Naive B cell (primary cell): ENCODE measurements around the gene PDSS2. TPM values are rescaled to one million over a fixed set of nuclear protein-coding genes. Genes with fewer than 3 reads are reported as not detected.
"Not testable (repeated sequence)": the region's sequence is repeated elsewhere in the genome, so short reads cannot be mapped to it uniquely, and the experiment has no call there.

ENCODE experiments used
- ATAC-seq, 2 donors: fragments of 150-1000 bp; cut with Tn5 transposase; 2 replicates each; pipeline ENCODE4 v1.10.0; 2021; ENCODE audit warnings: low read depth in 2 of 2, mild to moderate bottlenecking in 2 of 2, moderate library complexity in 2 of 2
- DNase-seq: peaks from one replicate; pipeline ENCODE4 v3.0.0; 2022
- H3K27ac Mint-ChIP-seq, 6 donors: one replicate each; pipeline ENCODE4 v1.8.0; 2020 to 2022; ENCODE audit warnings: mild to moderate bottlenecking in 6 of 6, mixed read lengths in 6 of 6, moderate library complexity in 5 of 6, inconsistent platforms in 2 of 6
- H3K27me3 Mint-ChIP-seq, 3 donors: one replicate each; pipeline ENCODE4 v1.8.0; 2021 to 2022; ENCODE audit warnings: mixed read lengths in 3 of 3, mild to moderate bottlenecking in 1 of 3
- H3K36me3 Mint-ChIP-seq, 2 donors: one replicate each; pipeline ENCODE4 v1.8.0; 2020 to 2022; ENCODE audit warnings: mixed read lengths in 2 of 2, inconsistent platforms in 1 of 2, mild to moderate bottlenecking in 1 of 2
- H3K4me1 Mint-ChIP-seq, 3 donors: one replicate each; pipeline ENCODE4 v1.8.0; 2020 to 2022; ENCODE audit warnings: mixed read lengths in 3 of 3, inconsistent platforms in 1 of 3, mild to moderate bottlenecking in 1 of 3, moderate library complexity in 1 of 3
- H3K4me3 Mint-ChIP-seq, 8 donors: one replicate each; pipeline ENCODE4 v1.8.0; 2020 to 2022; ENCODE audit warnings: mild to moderate bottlenecking in 8 of 8, mixed read lengths in 8 of 8, moderate library complexity in 8 of 8, inconsistent platforms in 2 of 8
- H3K9me3 Mint-ChIP-seq, 7 donors: one replicate each; pipeline ENCODE4 v1.8.0; 2020 to 2022; ENCODE audit warnings: mixed read lengths in 7 of 7, mild to moderate bottlenecking in 5 of 7, inconsistent platforms in 2 of 7, moderate library complexity in 1 of 7
- polyA plus RNA-seq, 6 donors: library from polyadenylated mRNA; unstranded; fragments of 300-500 nt; fragmentation: Illumina TruSeq; gene quantifications; one replicate each; pipeline ENCODE4 v1.2.3, GENCODE V29; 2021; ENCODE audit warnings: low read depth in 6 of 6

PDSS2 gene
- polyA plus RNA-seq, 6 donors from 2014 or later = 11.5 to 19.7 (median 16.6) TPM

DNA sequence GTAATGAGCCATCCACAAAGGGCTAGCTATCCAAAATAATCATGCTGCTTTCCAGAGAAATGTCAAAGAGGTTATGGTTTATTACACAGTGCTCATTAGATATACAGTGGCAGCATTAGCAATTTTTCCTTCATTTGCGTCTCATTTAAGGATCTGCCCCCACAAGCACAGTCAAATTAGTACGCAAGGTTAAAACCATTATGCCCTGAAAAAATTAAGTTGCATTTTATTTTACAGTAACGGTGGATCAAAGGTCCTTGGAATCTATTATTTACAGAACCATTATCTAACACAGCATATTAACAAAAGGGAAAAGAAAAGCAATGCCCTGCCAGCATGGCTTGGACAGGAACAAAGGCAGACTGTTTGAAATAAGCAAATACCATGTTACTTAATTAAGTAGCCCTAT is 144.8 kb downstream of the PDSS2 start:
- peaks cover 0 to 2% (median 0%) of the 10 kb centered on the region in 7 donors for H3K9me3 Mint-ChIP-seq
- no peak overlapping the region for H3K4me3 Mint-ChIP-seq
- H3K4me1 Mint-ChIP-seq = peaks cover 9 to 13% (median 11%) of the 10 kb centered on the region in 3 donors
- no peaks in the 10 kb centered on the region for H3K27me3 Mint-ChIP-seq
- ATAC-seq (no peak), DNase-seq (no peak)
- peaks cover 0 to 7% of the 10 kb centered on the region in 2 donors for H3K36me3 Mint-ChIP-seq
- H3K27ac Mint-ChIP-seq = no peak overlapping the region

DNA sequence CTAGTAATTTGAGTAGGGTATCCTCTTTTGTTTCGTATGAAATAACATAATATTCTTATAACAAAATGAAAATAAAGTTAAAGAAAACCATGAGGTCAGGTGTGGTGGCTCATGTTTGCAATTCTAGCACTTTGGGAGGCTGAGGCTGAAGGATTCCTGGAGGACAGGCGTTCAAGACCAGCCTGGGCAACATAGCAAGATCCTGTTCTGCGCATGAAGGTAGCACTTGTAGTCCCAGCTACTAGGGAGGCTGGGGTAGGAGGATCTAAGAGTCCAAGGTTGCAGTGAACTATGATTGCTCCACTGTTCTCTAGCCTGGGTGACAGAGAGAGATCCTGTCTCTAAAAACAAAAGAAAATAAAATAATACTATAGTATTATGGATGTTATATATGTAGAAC is 145.6 kb downstream of the PDSS2 start:
- Mint-ChIP-seq H3K4me3 (no peak overlapping the region), H3K27me3 (no peaks in the 10 kb centered on the region)
- ATAC-seq = no peak

GRCh38 chr6:107310362-107310761 is 149.0 kb downstream of the PDSS2 start:
- Mint-ChIP-seq H3K27ac (peak overlapping the region in 1 of 6 donors; percentile 3), H3K4me3 (no peak overlapping the region), H3K27me3 (no peaks in the 10 kb centered on the region), H3K9me3 (peaks cover 0 to 2% (median 0%) of the 10 kb centered on the region in 7 donors), H3K36me3 (peaks cover 5 to 7% of the 10 kb centered on the region in 2 donors), H3K4me1 (peaks cover 4 to 11% (median 5%) of the 10 kb centered on the region in 3 donors)
- DNase-seq = no peak
- ATAC-seq = no peak

More for the DNA sequence above, 145.6 kb downstream of the PDSS2 start:
- Mint-ChIP-seq H3K9me3 (peaks cover 0 to 2% (median 0%) of the 10 kb centered on the region in 7 donors), H3K4me1 (peaks cover 9 to 13% (median 11%) of the 10 kb centered on the region in 3 donors), H3K27ac (no peak overlapping the region), H3K36me3 (peaks cover 0 to 7% of the 10 kb centered on the region in 2 donors)
- no peak for DNase-seq

DNA sequence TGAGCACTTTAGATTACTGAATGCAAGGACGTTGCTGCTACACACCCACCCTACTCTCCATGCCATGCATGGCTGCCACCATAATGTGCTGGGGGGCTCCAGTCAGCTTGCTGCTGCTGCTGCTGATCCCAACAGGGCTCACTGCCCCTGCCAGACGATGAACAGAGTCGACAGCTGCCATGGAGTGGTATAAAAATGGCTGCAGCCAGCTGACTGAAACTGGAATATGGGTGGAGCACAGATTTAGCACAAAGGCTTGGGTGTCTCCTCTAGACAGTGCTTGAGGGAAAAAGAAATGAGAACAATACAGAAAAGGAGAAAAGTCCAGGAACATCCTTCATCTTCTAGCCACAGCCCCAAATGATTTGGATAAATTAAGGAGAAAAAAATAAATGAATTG is 150.7 kb downstream of the PDSS2 start:
- DNase-seq (no peak), ATAC-seq (no peak)
- no peak overlapping the region for H3K27ac Mint-ChIP-seq
- peaks cover 3 to 9% (median 9%) of the 10 kb centered on the region in 3 donors for H3K4me1 Mint-ChIP-seq
- no peaks in the 10 kb centered on the region for H3K27me3 Mint-ChIP-seq
- H3K9me3 Mint-ChIP-seq = peaks cover 0 to 2% (median 0%) of the 10 kb centered on the region in 7 donors
- no peak overlapping the region for H3K4me3 Mint-ChIP-seq
- peaks cover 5 to 7% of the 10 kb centered on the region in 2 donors for H3K36me3 Mint-ChIP-seq

DNA sequence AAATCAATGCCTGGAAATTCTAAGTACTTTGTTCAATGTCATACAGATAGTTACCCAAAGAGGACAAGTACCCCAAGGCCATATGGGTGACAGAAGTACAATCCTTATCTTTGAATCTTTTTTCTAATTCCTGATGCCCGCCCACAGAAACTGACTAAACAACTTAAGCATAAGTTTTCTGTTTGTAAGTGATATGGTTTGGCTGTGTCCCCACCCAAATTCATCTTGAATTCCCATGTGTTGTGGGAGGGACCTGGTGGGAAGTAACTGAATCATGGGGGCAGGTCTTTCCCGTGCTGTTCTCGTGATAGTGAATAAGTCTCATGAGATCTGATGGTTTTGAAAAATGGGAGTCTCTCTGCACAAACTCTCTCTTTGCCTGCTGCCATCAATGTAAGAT is 153.4 kb downstream of the PDSS2 start:
- not testable (repeated sequence) for DNase-seq, H3K9me3 Mint-ChIP-seq, H3K27ac Mint-ChIP-seq, H3K4me1 Mint-ChIP-seq, H3K36me3 Mint-ChIP-seq, H3K27me3 Mint-ChIP-seq, H3K4me3 Mint-ChIP-seq, ATAC-seq

DNA sequence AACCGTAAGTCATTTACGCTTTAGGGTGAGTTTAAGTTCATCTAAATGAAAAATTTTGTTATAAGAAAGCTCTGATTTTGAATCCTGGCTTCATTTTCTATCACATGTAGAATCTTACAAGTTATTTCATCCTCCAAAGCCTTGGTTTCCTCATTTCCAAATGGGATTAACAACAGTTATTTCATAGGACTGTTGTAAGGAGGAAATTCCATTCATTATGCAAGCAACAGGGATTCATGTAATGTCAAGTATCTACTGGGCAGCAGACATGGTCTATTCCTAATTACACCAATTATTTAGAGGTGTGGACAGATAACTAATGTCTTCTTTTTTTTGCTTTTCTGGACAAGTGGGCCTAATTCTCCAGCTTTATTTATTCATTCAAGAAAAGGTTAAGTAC is 154.0 kb downstream of the PDSS2 start:
- peaks cover 3 to 5% of the 10 kb centered on the region in 2 donors for H3K36me3 Mint-ChIP-seq
- H3K4me1 Mint-ChIP-seq = peaks cover 0 to 10% (median 6%) of the 10 kb centered on the region in 3 donors
- H3K4me3 Mint-ChIP-seq = no peak overlapping the region
- ATAC-seq (no peak), DNase-seq (no peak)
- peaks cover 0 to under 1% (median 0%) of the 10 kb centered on the region in 7 donors for H3K9me3 Mint-ChIP-seq
- H3K27ac Mint-ChIP-seq = no peak overlapping the region
- H3K27me3 Mint-ChIP-seq = no peaks in the 10 kb centered on the region

- Mint-ChIP-seq H3K9me3 (no peaks in the 10 kb centered on the region), H3K27ac (no peak overlapping the region), H3K4me1 (peaks cover 0 to 12% (median 10%) of the 10 kb centered on the region in 3 donors), H3K27me3 (no peaks in the 10 kb centered on the region), H3K4me3 (no peak overlapping the region), H3K36me3 (peaks cover 0 to 5% of the 10 kb centered on the region in 2 donors)
- DNase-seq (no peak), ATAC-seq (no peak)
Measured at GRCh38 chr6:107304421-107305025, 154.8 kb downstream of the PDSS2 start.

DNA sequence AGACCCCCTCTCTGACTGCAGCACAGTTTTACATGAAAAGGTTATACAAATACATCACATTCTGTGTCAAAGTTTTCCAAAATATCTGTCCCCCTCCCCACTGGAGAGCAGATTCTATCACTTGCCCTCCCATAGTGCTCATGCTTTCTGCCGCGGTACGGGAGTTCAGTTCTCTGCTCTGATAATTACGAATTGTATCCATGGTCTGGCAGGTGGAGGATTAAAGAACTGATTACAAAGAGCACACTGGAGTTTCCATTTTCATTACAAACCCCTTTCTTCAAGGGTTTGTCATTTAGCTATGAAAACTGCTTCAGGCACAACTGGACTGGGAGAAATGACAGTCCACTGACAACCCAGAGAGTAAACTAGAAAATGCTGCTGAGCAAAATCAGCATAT is 166.0 kb downstream of the PDSS2 start:
- H3K4me1 Mint-ChIP-seq = peaks cover 5 to 16% (median 15%) of the 10 kb centered on the region in 3 donors
- no peaks in the 10 kb centered on the region for H3K36me3 Mint-ChIP-seq
- no peaks in the 10 kb centered on the region for H3K27me3 Mint-ChIP-seq
- no peak for ATAC-seq
- no peak for DNase-seq
- H3K9me3 Mint-ChIP-seq = no peaks in the 10 kb centered on the region
- H3K4me3 Mint-ChIP-seq = no peak overlapping the region
- no peak overlapping the region for H3K27ac Mint-ChIP-seq

- H3K4me1 Mint-ChIP-seq = peaks cover 5 to 16% (median 16%) of the 10 kb centered on the region in 3 donors
- peak overlapping the region in 1 of 6 donors; percentile 26 for H3K27ac Mint-ChIP-seq
- H3K9me3 Mint-ChIP-seq = peaks cover 0 to under 1% (median 0%) of the 10 kb centered on the region in 7 donors
- ATAC-seq (no peak), DNase-seq (no peak)
- H3K27me3 Mint-ChIP-seq = no peaks in the 10 kb centered on the region
- H3K4me3 Mint-ChIP-seq = no peak overlapping the region
- H3K36me3 Mint-ChIP-seq = no peaks in the 10 kb centered on the region
Measured at GRCh38 chr6:107292715-107293271, 166.6 kb downstream of the PDSS2 start.

DNA sequence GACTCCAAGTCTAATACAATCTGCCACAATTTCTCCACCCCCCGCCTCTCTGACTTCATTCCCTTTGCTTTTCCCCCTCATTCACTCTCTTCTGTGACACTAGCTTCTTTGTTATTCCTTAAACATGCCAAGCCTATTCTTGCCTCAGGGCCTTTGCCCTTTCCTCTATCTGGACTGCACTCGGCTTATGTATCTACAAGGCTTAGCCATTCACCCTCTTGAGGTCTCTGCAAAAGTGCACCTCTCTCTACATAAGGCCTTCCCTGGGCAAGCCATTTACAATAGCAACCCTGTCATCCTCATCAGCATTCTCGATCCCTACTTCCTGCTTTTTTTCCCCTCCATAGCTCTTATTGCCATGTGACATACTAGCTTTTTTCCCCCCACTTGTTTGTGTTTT is 168.9 kb downstream of the PDSS2 start:
- H3K9me3 Mint-ChIP-seq = peaks cover 0 to 1% (median 0%) of the 10 kb centered on the region in 7 donors
- no peak overlapping the region for H3K27ac Mint-ChIP-seq
- H3K27me3 Mint-ChIP-seq = no peaks in the 10 kb centered on the region
- H3K4me1 Mint-ChIP-seq = peaks cover 5 to 16% (median 16%) of the 10 kb centered on the region in 3 donors
- ATAC-seq = no peak
- no peak overlapping the region for H3K4me3 Mint-ChIP-seq
- H3K36me3 Mint-ChIP-seq = no peaks in the 10 kb centered on the region
- DNase-seq = no peak

DNA sequence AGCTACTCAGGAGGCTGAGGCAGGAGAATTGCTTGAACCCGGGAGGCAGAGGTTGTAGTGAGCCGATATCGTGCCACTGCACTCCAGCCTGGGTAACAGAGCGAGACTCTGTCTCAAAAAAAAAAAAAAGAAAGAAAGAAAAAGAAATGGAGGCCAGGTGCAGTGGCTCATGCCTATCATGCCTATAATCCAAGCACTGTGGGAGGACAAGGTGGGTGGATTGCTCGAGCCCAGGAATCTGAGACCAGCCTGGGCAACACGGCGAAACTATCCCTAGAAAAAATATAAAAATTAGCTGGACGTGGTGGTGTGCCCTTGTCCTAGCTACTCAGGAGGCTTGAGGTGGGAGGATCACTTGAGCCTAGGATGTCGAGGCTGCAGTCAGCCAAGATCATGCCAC is 170.1 kb downstream of the PDSS2 start:
- not testable (repeated sequence) for DNase-seq, H3K9me3 Mint-ChIP-seq, H3K4me3 Mint-ChIP-seq, H3K27me3 Mint-ChIP-seq, H3K36me3 Mint-ChIP-seq, ATAC-seq
- peak overlapping the region in 1 of 6 donors; percentile 69 for H3K27ac Mint-ChIP-seq
- peaks cover 5 to 16% (median 16%) of the 10 kb centered on the region in 3 donors for H3K4me1 Mint-ChIP-seq

GRCh38 chr6:107285683-107286082 is 173.7 kb downstream of the PDSS2 start:
- peak overlapping the region in 1 of 8 donors; percentile 7 for H3K4me3 Mint-ChIP-seq

GRCh38 chr6:107284805-107285204 is 174.6 kb downstream of the PDSS2 start:
- no peak overlapping the region for H3K27ac Mint-ChIP-seq

More at GRCh38 chr6:107285683-107286082, 173.7 kb downstream of the PDSS2 start:
- H3K36me3 Mint-ChIP-seq, H3K27me3 Mint-ChIP-seq, H3K4me1 Mint-ChIP-seq, DNase-seq, H3K9me3 Mint-ChIP-seq, ATAC-seq: not testable (repeated sequence)
- peak overlapping the region in 1 of 6 donors; percentile 78 for H3K27ac Mint-ChIP-seq

DNA sequence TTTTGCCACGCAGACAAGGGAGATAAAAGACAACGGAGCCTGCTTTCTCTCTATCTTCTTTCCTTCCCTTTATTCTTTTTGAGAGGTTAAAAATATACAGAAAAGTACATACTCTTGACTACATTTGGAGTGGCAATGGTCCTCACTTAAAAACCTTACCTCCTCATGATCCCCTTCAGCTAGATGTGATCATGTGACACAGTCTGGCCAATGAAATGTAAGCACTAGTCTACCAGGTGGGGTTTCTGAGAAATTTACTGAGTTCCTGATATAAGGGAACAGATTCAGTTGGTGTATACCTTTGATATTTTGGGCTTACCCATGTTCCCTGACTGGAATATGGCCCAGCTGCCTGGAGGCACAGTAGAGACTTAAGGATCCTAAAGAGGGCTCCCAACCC is 178.6 kb downstream of the PDSS2 start:
- DNase-seq (no peak), ATAC-seq (no peak)
- Mint-ChIP-seq H3K27ac (no peak overlapping the region), H3K4me1 (peaks cover 0 to 5% (median 0%) of the 10 kb centered on the region in 3 donors), H3K27me3 (no peaks in the 10 kb centered on the region), H3K9me3 (no peaks in the 10 kb centered on the region), H3K4me3 (no peak overlapping the region), H3K36me3 (no peaks in the 10 kb centered on the region)

More at GRCh38 chr6:107284805-107285204, 174.6 kb downstream of the PDSS2 start:
- DNase-seq = no peak
- Mint-ChIP-seq H3K27me3 (no peaks in the 10 kb centered on the region), H3K4me1 (peaks cover 0 to 3% (median 0%) of the 10 kb centered on the region in 3 donors), H3K36me3 (no peaks in the 10 kb centered on the region), H3K9me3 (peaks cover 0 to 1% (median 0%) of the 10 kb centered on the region in 7 donors), H3K4me3 (no peak overlapping the region)
- no peak for ATAC-seq
